NCI-H1417 (cell line): ENCODE data around the gene MORC3.
"Not testable (repeated sequence)": the region's sequence is repeated elsewhere in the genome, so short reads cannot be mapped to it uniquely, and the experiment has no call there.

ENCODE experiments used
- DNase-seq, 3 experiments: peaks; one replicate each; lab custom pipeline; 2025; lab: John Stamatoyannopoulos, UW

The MORC3 gene, protein sequence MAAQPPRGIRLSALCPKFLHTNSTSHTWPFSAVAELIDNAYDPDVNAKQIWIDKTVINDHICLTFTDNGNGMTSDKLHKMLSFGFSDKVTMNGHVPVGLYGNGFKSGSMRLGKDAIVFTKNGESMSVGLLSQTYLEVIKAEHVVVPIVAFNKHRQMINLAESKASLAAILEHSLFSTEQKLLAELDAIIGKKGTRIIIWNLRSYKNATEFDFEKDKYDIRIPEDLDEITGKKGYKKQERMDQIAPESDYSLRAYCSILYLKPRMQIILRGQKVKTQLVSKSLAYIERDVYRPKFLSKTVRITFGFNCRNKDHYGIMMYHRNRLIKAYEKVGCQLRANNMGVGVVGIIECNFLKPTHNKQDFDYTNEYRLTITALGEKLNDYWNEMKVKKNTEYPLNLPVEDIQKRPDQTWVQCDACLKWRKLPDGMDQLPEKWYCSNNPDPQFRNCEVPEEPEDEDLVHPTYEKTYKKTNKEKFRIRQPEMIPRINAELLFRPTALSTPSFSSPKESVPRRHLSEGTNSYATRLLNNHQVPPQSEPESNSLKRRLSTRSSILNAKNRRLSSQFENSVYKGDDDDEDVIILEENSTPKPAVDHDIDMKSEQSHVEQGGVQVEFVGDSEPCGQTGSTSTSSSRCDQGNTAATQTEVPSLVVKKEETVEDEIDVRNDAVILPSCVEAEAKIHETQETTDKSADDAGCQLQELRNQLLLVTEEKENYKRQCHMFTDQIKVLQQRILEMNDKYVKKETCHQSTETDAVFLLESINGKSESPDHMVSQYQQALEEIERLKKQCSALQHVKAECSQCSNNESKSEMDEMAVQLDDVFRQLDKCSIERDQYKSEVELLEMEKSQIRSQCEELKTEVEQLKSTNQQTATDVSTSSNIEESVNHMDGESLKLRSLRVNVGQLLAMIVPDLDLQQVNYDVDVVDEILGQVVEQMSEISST

DNA sequence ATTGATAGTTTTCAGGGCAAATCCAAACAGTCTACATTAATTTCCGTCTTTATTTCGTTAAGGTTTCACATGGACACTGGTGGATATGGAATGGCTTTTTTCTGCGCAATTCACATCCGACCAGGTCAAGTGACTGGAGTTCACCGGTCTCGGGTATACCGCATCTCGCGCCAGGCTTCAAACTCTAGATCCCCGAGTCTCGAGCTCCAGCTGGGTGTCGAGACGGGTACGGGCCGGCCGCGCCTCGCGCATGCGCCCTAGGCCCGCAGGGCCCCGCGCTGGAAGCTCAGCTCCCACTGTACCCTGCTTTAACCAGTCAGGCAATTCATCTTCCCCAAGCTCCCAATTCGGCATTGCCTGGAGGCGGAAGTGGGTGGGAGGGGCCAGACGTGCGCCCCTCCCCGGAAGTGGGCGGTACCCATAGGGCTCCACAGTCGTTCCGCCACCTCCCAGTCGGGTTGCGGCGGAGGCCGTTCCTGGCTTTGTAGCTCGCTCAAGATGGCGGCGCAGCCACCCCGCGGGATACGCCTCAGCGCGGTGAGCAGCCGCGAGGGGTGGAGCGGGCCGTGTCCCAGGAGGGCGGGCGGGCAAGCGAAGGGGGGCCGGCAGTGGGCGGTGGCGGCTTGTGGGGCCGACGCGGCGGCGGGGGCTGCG is at the start of gene MORC3:
TSS of gene MORC3 (plus strand) at position 431 of the 654 bp plus-strand sequence. CDS start at position 499, 68 bp downstream.
- peak; percentile 100 for DNase-seq

DNA sequence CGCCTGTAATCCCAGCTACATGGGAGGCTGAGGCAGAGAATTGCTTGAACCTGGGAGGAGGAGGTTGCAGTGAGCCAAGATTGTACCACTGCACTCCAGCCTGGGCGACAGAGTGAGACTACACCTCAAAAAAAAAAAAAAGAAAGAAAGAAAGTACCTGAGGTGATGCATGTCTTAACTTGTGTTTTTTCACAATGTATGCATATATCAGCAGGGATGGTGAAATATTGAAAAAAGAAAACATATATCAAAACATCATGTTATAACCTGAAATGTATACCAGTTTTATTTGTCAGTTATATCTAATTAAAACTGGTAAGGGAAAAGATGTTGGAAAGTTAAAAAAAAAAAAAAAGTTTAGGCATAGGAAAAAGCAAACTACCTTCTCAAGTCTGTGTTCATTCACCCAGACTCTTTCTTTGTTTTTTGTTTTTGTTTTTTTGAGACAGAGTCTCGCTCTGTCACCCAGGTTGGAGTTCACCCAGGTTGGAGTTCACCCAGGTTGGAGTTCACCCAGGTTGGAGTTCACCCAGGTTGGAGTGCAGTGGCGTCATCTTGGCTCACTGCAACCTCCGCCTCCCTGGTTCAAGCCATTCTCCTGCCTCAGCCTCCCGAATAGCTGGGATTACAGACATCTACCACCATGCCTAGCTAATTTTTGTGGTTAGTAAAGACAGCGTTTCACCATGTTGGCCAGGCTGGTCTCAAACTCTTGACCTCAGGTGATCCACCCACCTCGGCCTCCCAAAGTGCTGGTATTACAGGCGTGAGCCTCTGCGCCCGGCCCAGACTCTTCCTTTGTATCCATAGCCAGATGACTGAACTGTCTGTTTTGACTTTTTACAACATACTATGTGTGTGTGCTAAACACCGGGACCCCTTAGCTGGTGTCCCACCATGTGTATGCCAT is 49.0 kb upstream of the MORC3 start:
- not testable (repeated sequence) for DNase-seq

DNA sequence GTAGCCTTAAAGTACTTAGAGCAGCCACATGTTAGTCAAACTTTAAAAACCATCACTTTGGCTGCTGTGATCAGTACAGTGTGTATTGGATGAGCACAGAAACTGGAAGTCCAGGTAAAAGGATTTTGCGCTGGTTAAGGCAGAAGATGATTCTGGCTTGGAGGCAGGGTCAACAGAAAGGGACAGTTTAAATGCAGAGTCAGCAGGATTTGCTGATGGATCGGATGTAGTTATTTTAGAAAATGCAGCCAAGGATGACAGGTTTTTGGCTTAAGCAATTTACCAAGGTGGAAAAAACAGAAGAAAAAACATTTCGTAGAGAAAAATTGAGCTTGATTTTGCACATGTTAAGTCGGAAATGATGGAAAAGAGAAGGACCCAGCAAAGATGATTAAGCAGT is 45.9 kb upstream of the MORC3 start:
- no peak for DNase-seq

DNA sequence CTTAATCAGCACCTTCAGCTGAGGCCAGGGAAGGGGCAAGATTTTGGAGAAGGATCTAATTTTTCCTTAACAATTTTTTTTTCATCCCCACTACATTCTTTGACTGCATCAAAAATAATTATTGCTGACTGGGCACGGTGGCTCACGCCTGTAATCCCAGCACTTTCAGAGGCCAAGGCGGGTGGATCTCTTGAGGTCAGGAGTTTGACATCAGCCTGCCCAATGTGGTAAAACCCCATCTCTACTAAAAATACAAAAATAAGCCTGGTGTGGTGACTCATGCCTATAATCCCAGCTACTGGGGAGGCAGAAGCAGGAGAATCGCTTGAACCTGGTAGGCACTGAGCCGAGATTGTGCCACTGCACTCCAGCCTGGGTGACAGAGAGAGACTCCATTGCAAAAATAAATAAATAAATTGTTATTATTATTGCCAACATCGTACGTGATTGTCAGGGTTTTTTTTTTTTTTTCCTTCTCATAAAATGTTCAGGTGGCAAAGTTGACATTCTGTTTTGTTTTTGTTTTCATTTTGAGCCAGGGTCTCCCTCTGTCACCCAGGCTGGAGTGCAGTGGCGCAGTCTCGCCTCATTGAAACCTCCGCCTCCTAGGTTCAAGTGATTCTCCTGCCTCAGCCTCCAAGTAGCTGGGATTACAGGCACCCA is 37.3 kb upstream of the MORC3 start:
- no peak for DNase-seq

DNA sequence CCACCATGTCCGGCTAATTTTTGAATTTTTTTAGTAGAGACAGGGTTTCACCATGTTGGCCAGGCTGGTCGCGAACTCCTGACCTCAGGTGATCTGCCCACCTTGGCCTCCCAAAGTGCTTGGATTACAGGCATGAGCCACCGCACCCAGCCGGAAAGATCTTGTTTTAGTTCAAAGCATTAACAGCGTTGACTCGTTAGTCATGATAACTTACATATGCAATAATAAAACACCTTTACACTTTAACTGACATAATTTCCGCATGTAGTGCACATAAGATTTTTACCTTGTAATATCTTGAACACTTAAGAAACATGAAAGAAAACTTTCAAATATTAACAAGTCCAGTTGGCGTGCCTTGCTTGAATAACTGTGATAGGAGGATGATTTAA is 36.8 kb upstream of the MORC3 start:
- not testable (repeated sequence) for DNase-seq

DNA sequence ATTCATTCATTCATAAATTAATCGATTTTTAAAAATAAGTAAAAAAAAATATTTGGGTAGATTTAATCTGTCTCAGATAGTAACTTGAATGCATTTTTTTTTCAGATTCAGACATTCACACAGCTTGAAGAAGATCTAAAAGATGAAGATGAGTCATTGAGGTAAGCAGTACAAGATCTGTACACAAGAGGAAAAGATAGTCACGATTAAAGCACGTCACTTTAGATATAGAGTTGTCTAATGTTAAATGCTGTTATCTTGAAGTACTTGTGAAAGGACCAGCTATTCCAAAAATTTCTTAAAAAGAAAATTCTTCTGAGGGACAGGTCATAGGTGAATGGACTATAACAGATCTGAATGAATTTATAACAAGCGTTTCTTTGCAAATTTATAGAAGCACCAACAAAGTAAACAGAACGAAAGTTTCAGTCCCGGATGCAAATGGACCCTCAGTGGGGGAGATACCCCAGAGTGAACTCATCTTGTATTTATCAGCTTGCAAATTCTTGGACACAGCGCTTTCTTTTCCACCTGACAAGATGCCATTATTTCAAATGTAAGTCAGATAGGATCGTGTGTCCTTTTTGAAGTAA is 31.2 kb upstream of the MORC3 start:
- DNase-seq, result no peak

DNA sequence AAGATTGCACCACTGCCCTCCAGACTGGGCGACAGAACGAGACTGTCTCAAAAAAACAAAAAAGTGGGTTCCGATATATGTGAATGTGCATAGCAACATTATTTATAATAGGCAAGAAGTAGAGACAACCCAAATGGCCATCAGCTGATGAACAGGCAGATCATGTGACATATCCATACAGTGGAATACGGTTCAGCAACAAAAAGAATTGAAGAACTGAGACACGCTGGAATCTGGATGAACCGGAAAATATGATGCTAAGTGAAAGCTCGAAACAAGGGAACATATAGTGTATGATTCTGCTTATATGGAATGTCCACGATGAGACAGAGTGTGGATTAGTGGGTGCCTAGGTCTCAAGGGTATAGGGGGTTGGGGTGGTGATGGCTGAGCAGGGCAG is 28.5 kb upstream of the MORC3 start:
- no peak for DNase-seq

DNA sequence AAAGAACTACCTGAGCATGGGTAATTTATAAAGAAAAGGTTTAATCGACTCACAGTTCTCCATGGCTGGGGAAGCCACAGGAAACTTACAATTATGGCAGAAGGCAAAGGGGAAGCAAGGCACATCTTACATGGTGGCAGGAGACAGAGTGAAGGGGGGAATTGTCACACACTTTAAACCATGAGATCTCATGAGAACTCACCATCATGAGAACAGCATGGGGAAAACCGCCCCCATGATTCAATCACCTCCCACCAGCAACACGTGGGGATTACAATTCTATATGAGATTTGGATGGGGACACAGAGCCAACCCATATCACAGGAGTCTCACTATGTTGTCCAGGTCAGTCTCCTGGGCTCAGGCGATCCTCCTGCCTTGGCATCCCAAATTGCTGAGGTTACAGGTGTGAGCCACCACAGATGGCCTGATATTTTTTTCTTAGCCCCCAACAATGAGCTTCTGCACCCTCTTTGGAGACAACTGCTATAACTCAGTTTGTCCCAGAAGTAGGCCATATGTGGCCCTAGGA is 22.5 kb upstream of the MORC3 start:
- no peak for DNase-seq

DNA sequence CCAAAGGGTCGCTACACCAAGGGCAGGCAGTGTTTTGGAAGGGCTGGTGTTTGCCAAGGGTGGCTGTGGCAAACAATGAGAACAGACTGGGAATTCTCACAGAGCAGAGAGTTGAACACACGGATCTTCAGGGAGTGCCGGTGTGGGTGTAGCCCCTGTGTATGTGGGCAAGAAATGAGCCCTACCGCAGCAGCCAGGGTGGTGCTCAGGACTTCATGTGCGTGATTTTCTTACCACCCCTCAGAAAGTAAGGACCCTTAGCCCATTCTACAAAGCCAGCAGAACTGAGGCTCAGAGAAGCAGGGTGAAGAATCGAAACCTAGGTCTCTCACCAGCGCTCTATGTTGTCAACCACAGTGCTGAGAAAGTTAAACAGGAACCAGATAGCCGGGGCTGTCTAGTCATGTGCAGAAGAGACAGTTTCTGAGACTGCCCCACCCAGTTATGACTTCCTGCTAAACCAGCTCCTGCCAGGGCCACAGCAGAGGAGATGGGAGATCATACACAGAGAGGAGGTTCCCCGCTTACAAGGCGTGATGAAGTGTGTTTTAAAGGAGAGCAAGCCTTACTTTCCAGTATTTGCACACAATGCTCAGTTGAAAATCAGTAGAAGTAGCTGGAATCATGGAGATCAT is 21.9 kb upstream of the MORC3 start:
- DNase-seq, result no peak

DNA sequence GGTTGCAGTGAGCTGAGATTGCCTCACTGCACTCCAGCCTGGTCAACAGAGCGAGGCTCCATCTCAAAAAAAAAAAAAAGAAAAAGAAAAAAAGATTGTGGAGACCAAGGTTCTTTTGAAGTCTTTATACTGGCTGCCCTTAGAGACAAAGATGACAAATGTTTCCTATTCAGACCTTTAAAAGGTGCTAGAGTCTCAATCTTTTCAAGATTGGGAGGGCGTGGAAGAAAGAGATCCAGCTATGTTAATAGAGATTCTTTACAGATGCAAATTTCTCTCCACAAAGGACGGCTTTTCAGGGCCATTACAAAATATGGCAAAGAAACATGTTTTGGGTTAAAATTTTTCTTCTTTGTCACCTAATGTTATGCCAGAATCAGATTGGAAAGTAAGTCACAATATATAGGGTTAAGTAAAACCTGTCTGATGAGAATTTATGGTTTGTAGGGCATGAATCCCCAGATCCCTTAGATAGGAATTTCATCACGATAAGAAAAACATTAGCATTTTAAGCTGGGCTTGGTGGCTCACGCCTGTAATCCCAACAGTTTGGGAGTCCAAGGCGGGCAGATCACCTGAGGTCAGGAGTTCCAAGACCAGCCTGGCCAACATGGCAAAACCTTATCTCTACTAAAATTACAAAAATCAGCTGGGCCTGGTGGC is 13.0 kb upstream of the MORC3 start:
- DNase-seq, result no peak

DNA sequence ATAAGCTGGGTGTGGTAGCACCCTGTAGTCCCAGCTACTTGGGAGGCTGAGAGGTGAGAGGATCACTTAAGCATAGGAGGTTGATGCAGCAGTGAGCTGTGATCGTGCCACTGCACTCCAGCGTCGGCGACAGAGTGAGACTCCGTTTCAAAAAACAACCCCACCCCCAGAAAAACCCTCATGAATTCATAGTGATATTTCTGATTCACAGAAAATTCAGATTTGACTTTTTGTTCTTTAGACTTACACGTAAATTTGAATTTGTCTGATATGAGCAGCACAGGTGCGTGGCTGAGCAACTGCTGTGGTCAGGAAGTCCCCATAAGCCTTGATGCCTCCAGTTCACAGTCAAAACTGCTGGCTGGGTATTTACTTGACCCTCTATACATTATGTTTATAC is 10.0 kb upstream of the MORC3 start:
- no peak for DNase-seq

DNA sequence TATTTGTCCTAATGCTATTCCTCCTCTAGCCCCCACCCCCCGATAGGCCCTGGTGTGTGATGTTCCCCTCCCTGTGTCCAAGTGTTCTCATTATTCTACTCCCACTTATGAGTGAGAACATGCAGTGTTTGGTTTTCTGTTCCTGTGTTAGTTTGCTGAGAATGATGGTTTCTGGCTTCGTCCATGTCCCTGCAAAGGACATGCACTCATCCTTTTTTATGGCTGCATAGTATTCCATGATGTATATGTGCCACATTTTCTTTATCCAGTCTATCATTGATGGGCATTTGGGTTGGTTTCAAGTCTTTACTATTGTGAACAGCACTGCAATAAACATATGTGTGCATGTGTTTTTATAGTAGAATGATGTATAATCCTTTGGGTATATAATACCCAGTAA is 6.6 kb upstream of the MORC3 start:
- not testable (repeated sequence) for DNase-seq

DNA sequence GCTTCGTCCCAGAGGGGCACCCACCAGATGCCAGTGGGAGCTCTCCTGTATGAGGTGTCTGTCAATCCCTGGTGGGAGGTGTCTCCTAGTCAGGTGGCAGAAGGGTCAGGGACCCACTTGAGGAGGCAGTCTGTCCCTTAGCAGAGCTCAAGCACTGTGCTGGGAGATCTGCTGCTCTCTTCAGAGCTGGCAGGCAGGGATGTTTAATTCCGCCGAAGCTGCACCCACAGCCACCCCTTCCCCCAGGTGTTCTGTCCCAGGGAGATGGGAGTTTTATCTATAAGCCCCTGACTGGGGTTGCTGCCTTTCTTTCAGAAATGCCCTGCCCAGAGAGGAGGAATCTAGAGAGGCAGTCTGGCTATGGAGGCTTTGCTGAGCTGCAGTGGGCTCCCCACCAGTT is 4.0 kb upstream of the MORC3 start:
- not testable (repeated sequence) for DNase-seq

DNA sequence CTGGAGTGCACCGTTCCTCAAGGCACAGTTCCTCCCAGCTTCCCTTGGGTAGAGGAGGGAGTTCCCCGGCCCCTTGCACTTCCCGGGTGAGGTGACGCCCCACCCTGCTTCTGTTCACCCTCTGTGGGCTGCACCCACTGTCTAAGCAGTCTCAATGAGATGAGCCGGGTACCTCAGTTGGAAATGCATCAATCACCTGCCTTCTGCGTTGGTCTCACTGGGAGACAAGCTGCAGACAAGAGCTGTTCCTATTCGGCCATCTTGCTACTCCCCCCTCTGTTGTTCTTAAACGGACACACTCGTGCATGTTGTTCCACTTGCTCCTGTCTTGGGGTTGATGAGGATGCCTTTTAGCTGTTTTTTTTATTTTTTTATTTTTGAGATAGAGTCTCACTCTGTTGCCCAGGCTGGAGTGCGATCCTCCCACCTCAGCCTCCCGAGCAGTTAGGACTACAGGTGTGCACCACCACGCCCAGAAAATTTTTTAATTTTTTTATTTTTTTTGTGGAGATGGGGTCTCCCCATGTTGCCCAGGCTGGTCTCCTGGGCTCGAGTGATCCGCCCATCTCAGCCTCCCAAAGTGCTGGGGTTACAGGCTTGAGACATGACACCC is 3.0 kb upstream of the MORC3 start:
- DNase-seq, result no peak

DNA sequence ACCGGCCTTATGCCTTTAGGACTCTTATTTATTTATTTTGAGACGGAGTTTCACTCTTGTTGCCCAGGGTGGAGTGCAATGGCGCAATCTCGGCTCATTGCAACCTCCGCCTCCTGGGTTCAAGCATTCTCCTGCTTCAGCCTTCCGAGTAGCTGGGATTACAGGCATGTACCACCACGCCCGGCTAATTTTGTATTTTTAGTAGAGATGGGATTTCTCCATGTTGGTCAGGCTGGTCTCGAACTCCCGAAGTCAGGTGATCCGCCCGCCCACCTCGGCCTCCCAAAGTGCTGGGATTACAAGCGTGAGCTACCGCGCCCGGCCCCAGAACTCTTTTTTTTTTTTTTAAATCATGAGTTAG is 611 bp upstream of the MORC3 start:
- not testable (repeated sequence) for DNase-seq

DNA sequence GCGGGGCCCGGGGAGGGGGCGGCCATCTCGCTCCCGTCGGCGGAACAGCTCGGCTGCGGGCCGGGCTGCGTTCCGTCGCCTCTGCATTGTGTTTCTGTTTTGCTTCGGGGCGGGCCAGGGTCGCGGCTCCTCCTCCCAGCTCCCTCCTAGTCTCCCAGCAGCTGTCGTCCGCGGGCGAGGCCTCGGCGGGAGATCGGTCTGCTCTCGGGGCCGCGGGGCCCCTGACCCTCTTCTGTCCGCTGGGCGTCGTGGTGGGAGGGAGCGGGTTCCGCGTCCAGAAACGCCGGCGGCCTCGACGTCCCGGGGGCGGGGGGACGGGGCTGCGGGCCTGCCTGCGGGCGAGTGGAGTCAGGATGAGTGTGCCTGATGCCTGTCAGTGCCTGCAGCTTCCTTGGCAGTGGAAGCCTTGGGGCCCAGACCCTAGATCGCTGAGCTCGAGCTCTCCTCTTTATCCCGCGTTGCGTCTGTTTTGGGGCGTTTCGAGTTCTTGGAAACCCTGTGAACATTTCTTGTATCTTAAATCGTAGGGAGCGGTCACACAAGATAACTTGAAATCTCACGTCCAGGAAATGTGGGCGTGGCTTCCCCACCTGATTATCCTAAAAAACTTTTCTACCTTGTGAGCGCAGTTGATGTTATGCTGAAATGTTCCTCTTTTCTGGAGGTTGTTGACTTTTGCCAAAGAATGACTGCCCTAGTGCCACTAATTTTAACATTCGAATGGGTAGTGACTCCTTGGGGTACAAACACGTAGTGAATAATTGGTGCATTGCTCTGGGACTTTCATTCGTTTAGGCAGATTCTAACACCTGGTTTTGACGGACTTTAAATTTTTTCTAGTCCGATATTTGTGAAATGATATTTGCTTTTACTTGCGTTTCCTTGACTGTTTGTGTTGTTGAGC is 676 bp downstream of the MORC3 start:
- DNase-seq, result peak; percentile 79 to 93 (median 93)

DNA sequence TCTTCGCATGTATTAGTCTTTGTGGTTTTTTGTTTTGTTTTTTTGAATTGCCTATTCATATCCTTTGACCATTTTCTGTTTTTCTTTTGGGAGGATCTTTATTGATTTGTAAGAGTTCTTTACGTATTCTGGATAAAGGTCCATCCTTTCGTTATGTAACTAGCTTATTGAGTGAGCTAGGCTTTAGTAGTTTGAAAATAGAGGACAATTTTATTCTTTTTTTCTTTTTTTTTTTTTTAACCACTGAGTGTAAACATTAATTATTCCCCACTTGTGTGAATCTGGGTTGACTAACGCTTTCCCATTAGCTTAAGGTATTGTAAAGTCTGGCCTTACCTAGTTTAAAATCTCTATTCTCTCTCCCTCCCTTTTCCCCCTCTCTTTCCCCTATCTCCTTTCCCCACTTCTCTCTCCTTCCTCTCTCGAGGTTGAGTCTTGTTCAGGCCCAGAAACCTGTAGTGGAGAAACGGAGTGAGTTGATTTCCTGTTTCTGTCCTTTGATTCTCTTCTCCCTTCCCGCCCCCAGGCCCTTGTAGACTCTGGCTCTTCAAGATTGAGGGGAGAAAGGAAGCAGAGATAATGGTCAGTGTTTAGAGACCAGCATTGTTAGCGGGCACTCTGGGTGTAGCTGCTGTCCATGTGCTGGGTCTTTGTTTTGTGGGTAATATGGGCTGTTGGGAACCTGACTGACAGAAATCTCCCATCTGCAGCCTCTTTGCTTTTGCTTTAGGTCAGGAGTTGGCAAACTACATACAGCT is 1.5 kb downstream of the MORC3 start:
- DNase-seq, result peak in 2 of 3 experiments; percentile 64 to 82
